KBM-7 (cell line): ENCODE measurements around the gene ARSJ.

Source experiments
- DNase-seq: peaks from one replicate; pipeline ENCODE4 v3.0.0-alpha.2; 2015
- in situ Hi-C: fragments of 300-500 bp; cut with MboI; formaldehyde crosslinking; loops from 2 replicates; pipeline ENCODE4 v1.14.3; 2020; ENCODE audit warnings: low sequenced_read_pairs, low pct_unique_long_range_greater_than_20kb, mixed read lengths

ARSJ gene

GRCh38 chr4:113871080-113871479 is 108.4 kb downstream of the ARSJ start:
- in situ Hi-C loops, result no loop called here
- DNase-seq, result no peak

GRCh38 chr4:113869743-113870375 is 109.6 kb downstream of the ARSJ start:
- DNase-seq, result no peak
- in situ Hi-C loops, result no loop called here

- DNase-seq, result no peak
- in situ Hi-C loops, result no loop called here
These were observed 112.8 kb downstream of the ARSJ start for GRCh38 chr4:113866611-113867010.

- in situ Hi-C loops, result no loop called here
- no peak for DNase-seq
These were observed 120.5 kb downstream of the ARSJ start for GRCh38 chr4:113858924-113859323.

- no peak for DNase-seq
- in situ Hi-C loops, result no loop called here
These were observed 127.6 kb downstream of the ARSJ start for GRCh38 chr4:113851816-113852215.
